ENCODE results near the gene FAM83G. TPM values are rescaled to one million over a fixed set of nuclear protein-coding genes. Genes with fewer than 3 reads are reported as not detected.

The FAM83G gene
- total RNA-seq, 1 experiment from 2014 or later: 38.7 TPM

GRCh38 chr17:18967916-18968315 is 36.6 kb downstream of the FAM83G start:
- Histone ChIP-seq H3K27ac (ENCODE audit: insufficient read length, low read depth, low read length) (no peak overlapping the region), H2AK5ac (ENCODE audit: insufficient read length, low read length) (no peak overlapping the region), H3K79me1 (ENCODE audit: insufficient read depth, low read depth, low read length, poor library complexity, severe bottlenecking) (no peaks in the 10 kb centered on the region), H3T11ph (ENCODE audit: low read length) (no peak overlapping the region), H3K56ac (ENCODE audit: insufficient read length, low read depth, low read length) (no peak overlapping the region), H3K9ac (ENCODE audit: extremely low read depth, insufficient read length, low read length) (no peak overlapping the region), H4K20me1 (ENCODE audit: control insufficient read depth, insufficient read depth, insufficient read length) (no peaks in the 10 kb centered on the region), H2BK12ac (ENCODE audit: insufficient read length, low read depth, low read length) (no peak overlapping the region), H4K5ac (ENCODE audit: insufficient read length, low read depth, low read length) (no peak overlapping the region), H3K23me2 (ENCODE audit: insufficient read length, low read depth, low read length, poor library complexity, severe bottlenecking) (no peaks in the 10 kb centered on the region), H2BK15ac (ENCODE audit: low read depth, low read length) (no peak overlapping the region), H3K9me3 (ENCODE audit: control insufficient read depth, low read depth, low read length) (no peaks in the 10 kb centered on the region), H4K8ac (replicated peaks; ENCODE audit: insufficient read length, low read depth, low read length) (no peak overlapping the region), H2BK120ac (ENCODE audit: low read depth, low read length, poor library complexity, severe bottlenecking) (no peak overlapping the region), H3K27me3 (ENCODE audit: insufficient read depth, low read length) (no peaks in the 10 kb centered on the region), H3K23ac (ENCODE audit: insufficient read length, low read depth, low read length) (no peak overlapping the region), H2BK20ac (ENCODE audit: low read depth, low read length, poor library complexity, severe bottlenecking) (no peak overlapping the region), H3K14ac (ENCODE audit: insufficient read depth, low read length) (peak overlapping the region; percentile 27; the same call in 1 of the 2 replicates), H3K4ac (ENCODE audit: low read depth, low read length) (no peak overlapping the region), H2BK5ac (ENCODE audit: insufficient read length, low read length) (no peak overlapping the region), H2AFZ (ENCODE audit: low read length) (no peak overlapping the region), H3K79me2 (ENCODE audit: insufficient read depth, low read length) (no peaks in the 10 kb centered on the region), H4K91ac (ENCODE audit: insufficient read length, low read depth, low read length) (no peak overlapping the region), H3K4me1 (ENCODE audit: insufficient read depth, low read length) (no peaks in the 10 kb centered on the region), H3K18ac (ENCODE audit: insufficient read length, low read depth, low read length) (no peak overlapping the region), H3K4me2 (ENCODE audit: insufficient read depth, insufficient read length, low read length) (no peak overlapping the region)
- Mint-ChIP-seq H3K9me3 (no peaks in the 10 kb centered on the region), H3K4me1 (peaks cover 27 to 33% of the 10 kb centered on the region in 2 experiments), H3K27ac (peak overlapping the region in 2 of 3 experiments; percentile 50 to 53; a peak in 4 of 7 replicates), H3K36me3 (ENCODE audit: insufficient read depth in 1 of 3, low read depth in 3 of 3) (peaks cover 2 to 29% (median 24%) of the 10 kb centered on the region in 3 experiments; a peak in 6 of 7 replicates), H3K27me3 (ENCODE audit: low read depth) (no peaks in the 10 kb centered on the region), H3K4me3 (no peak overlapping the region)
- no CpG with 5 or more reads among the region's 4 CpGs for WGBS (ENCODE audit: extremely low coverage, insufficient read length, low lambda C conversion rate)
- no peak for TF ChIP-seq CTCF (conservative IDR thresholded peaks at IDR 0.05)
- no peak for DNase-seq
